SK-N-MC (cell line): ENCODE data around the gene DUSP12.

ENCODE experiments used
- EZH2 ChIP-seq: fragments of 200-600 bp; sonication (generic); IDR thresholded peaks from one replicate; pipeline ENCODE4 v1.6.1; 2017; ENCODE audit warnings: antibody characterized with exemption
- FOXP2 ChIP-seq: optimal IDR thresholded peaks from 2 replicates; pipeline ENCODE3; 2011; ENCODE audit warnings: mild to moderate bottlenecking, moderate library complexity; ENCODE audit not compliant: insufficient read depth; ENCODE audit errors: extremely low read length, control extremely low read depth

DNA sequence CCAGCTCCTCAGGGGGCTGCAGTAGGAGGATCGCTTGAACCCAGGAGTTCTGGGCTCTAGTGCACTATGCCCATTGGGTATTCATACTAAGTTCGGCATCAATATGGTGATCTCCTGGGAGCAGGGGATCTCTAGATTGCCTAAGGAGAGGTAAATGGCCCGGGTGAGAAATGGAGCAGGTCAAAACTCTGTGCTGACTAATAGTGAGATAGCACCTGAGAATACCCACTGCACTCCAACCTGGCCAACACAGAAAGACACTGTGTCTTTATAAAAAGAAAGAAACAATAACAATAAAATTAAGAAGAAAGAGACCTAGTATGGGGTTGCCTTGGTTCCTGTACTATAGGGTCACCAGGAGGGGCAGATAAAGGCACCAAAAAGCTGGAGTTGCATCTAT lies 13.7 kb upstream of the DUSP12 start:
- TF ChIP-seq EZH2, result no peak
- TF ChIP-seq FOXP2, result no peak
